A673 (cell line): ENCODE measurements around the gene NRF1.

Source experiments
- CTCF ChIP-seq: fragments of 300-800, 200-600 bp; sonication (generic); conservative IDR thresholded peaks from 2 replicates; pipeline ENCODE4 v1.5.1; 2017; ENCODE audit warnings: low read depth, mild to moderate bottlenecking, antibody characterized with exemption, low read length, moderate library complexity, mixed read lengths
- EZH2 ChIP-seq: fragments of 200-600 bp; sonication (generic); IDR thresholded peaks from 2 replicates; pipeline ENCODE4 v1.6.1; 2017; ENCODE audit warnings: borderline replicate concordance, low read depth, mild to moderate bottlenecking, mixed read lengths, antibody characterized with exemption, low read length; ENCODE audit not compliant: poor library complexity, severe bottlenecking

GRCh38 chr7:129797214-129797789 is 185.8 kb downstream of the NRF1 start:
- no peak for TF ChIP-seq EZH2
- no peak for TF ChIP-seq CTCF
